Hepatocyte (in vitro differentiated cells): ENCODE measurements around the gene KRT85. TPM values are rescaled to one million over a fixed set of nuclear protein-coding genes. Genes with fewer than 3 reads are reported as not detected.

Experiments used
- DNase-seq: peaks from one replicate; pipeline ENCODE4 v3.0.0-alpha.2; 2016; ENCODE audit warnings: low spot score
- H2AFZ ChIP-seq: fragments of 200-600 bp; sonication (generic); 2 replicates; pipeline ENCODE4 v1.6.0; 2016; ENCODE audit warnings: antibody characterized with exemption, mild to moderate bottlenecking
- H3K27ac ChIP-seq: fragments of 200-600 bp; sonication (generic); 2 replicates; pipeline ENCODE4 v1.5.1; 2016; ENCODE audit warnings: mild to moderate bottlenecking
- H3K27me3 ChIP-seq: fragments of 200-600 bp; sonication (generic); 2 replicates; pipeline ENCODE4 v1.6.1; 2016
- H3K36me3 ChIP-seq: fragments of 200-600 bp; sonication (generic); replicated peaks from 2 replicates; pipeline ENCODE4 v1.5.1; 2016; ENCODE audit warnings: low read depth; ENCODE audit not compliant: insufficient read depth
- H3K4me1 ChIP-seq: fragments of 200-600 bp; sonication (generic); 2 replicates; pipeline ENCODE4 v1.5.1; 2016; ENCODE audit warnings: mild to moderate bottlenecking, moderate library complexity; ENCODE audit not compliant: insufficient read depth
- H3K4me2 ChIP-seq: fragments of 200-600 bp; sonication (generic); 2 replicates; pipeline ENCODE4 v1.6.0; 2016
- H3K4me3 ChIP-seq: fragments of 200-600 bp; sonication (generic); 2 replicates; pipeline ENCODE4 v1.5.1; 2016; ENCODE audit warnings: mild to moderate bottlenecking
- H3K79me2 ChIP-seq: fragments of 200-600 bp; sonication (generic); 2 replicates; pipeline ENCODE4 v1.6.0; 2017; ENCODE audit warnings: mild to moderate bottlenecking
- H3K9me2 ChIP-seq: fragments of 200-600 bp; sonication (generic); replicated peaks from 2 replicates; pipeline ENCODE4 v1.6.0; 2017; ENCODE audit warnings: mild to moderate bottlenecking; ENCODE audit not compliant: insufficient read depth
- H3K9me3 ChIP-seq: fragments of 200-600 bp; sonication (generic); 2 replicates; pipeline ENCODE4 v1.5.1; 2016; ENCODE audit warnings: low read depth, mild to moderate bottlenecking
- H4K20me1 ChIP-seq: fragments of 200-600 bp; sonication (generic); 2 replicates; pipeline ENCODE4 v1.6.0; 2016; ENCODE audit warnings: mild to moderate bottlenecking; ENCODE audit not compliant: insufficient read depth, poor library complexity, severe bottlenecking
- EZH2 ChIP-seq: fragments of 200-600 bp; sonication (generic); IDR thresholded peaks from 2 replicates; pipeline ENCODE4 v1.6.1; 2016; ENCODE audit warnings: antibody characterized with exemption, mild to moderate bottlenecking, borderline replicate concordance
- EZH2phosphoT487 ChIP-seq: fragments of 200-600 bp; sonication (generic); IDR thresholded peaks from one replicate; pipeline ENCODE4 v1.6.1; 2018; ENCODE audit warnings: antibody characterized with exemption, mild to moderate bottlenecking, low read depth, moderate library complexity; ENCODE audit not compliant: unreplicated experiment, severe bottlenecking
- WGBS: methylation state at CpG from one replicate; pipeline ENCODE4 v1.1.6; 2016; ENCODE audit warnings: low lambda C conversion rate; ENCODE audit errors: missing lambda C conversion rate; 5-methylcytosine and 5-hydroxymethylcytosine counted together
- polyA plus RNA-seq: library from polyadenylated mRNA; unstranded; fragments of >200 nt; fragmentation: Nextera tagmentation; extraction: Ambion mirVana; gene quantifications from 2 replicates; pipeline ENCODE4 v1.2.1, GENCODE V29; 2016
- total RNA-seq: library from RNA; depleted of rRNA; stranded (reverse); fragments of >200 nt; gene quantifications from 2 replicates; pipeline ENCODE4 v1.2.3, GENCODE V29; 2014
- TF ChIP-seq, protein P1 (sequence below): fragments of 200-600 bp; sonication (generic); IDR thresholded peaks from 2 replicates; pipeline ENCODE4 v1.5.1; 2016; ENCODE audit warnings: antibody characterized with exemption, mild to moderate bottlenecking; ENCODE audit not compliant: poor library complexity

The KRT85 gene
- total and polyA plus RNA-seq, 2 experiments from 2014 or later, result not detected

- Histone ChIP-seq H3K27me3 (peaks cover 4% of the 10 kb centered on the region), H3K9me3 (no peaks in the 10 kb centered on the region)
- 76% methylated on average over 4 of the region's 4 CpGs for WGBS
Observed at GRCh38 chr12:52321418-52321817, 45.9 kb downstream of the KRT85 start.

DNA sequence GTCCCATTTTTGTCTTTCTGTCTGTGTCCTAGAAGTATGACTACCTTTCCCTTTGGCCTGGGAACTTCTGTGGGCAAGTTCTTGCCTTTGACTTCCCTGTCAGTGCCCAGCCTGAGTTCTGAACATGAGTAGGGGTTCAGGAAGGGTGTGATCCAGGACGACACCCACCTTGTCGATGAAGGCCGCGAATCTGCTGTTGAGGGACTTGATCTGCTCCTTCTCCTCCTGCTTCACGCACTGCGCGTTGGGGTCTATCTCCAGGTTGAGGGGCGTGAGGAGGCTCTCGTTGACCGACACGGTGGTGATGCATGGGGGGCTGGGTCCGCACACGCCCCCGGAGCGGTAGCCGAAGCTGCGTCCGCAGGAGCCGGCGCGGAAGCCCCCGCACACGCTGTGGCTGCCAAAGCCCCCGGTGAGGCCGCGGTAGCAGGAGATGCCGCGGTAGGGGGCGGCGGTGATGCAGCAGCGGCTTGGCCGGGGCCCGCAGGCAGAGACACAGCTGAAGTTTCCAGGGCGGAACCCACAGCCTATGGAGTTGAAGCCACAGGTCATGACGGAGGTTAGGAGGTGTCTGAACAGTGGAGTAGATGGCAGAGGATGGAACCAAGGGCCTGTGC lies 46.4 kb downstream of the KRT85 start, which contains the start of gene KRT83:
Gene KRT83, minus strand, starts transcription at position 615 of the 617 bp plus-strand sequence. Its CDS starts 63 bp downstream, at position 552.
- TF ChIP-seq EZH2phosphoT487, result no peak
- TF ChIP-seq, protein P1, sequence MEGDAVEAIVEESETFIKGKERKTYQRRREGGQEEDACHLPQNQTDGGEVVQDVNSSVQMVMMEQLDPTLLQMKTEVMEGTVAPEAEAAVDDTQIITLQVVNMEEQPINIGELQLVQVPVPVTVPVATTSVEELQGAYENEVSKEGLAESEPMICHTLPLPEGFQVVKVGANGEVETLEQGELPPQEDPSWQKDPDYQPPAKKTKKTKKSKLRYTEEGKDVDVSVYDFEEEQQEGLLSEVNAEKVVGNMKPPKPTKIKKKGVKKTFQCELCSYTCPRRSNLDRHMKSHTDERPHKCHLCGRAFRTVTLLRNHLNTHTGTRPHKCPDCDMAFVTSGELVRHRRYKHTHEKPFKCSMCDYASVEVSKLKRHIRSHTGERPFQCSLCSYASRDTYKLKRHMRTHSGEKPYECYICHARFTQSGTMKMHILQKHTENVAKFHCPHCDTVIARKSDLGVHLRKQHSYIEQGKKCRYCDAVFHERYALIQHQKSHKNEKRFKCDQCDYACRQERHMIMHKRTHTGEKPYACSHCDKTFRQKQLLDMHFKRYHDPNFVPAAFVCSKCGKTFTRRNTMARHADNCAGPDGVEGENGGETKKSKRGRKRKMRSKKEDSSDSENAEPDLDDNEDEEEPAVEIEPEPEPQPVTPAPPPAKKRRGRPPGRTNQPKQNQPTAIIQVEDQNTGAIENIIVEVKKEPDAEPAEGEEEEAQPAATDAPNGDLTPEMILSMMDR, result no peak
- TF ChIP-seq EZH2, result no peak
- H3K27me3 ChIP-seq, result peaks cover 4% of the 10 kb centered on the region
- H3K36me3 ChIP-seq, result no peaks in the 10 kb centered on the region
- H3K27ac ChIP-seq, result no peak within 1 kb of the TSS
- WGBS, result 95% methylated on average over 29 of the region's 35 CpGs
- H3K4me2 ChIP-seq, result no peak within 1 kb of the TSS
- no peaks in the 10 kb centered on the region for H3K4me1 ChIP-seq
- H3K79me2 ChIP-seq, result no peaks in the 10 kb centered on the region
- H3K4me3 ChIP-seq, result no peak within 1 kb of the TSS
- no peaks in the 10 kb centered on the region for H3K9me2 ChIP-seq
- H4K20me1 ChIP-seq, result no peaks in the 10 kb centered on the region
- no peaks in the 10 kb centered on the region for H3K9me3 ChIP-seq
- no peak within 1 kb of the TSS for H2AFZ ChIP-seq
- no peak for DNase-seq

More at GRCh38 chr12:52321418-52321817, 45.9 kb downstream of the KRT85 start:
- H2AFZ ChIP-seq, result no peak overlapping the region
- no peak for TF ChIP-seq EZH2phosphoT487
- TF ChIP-seq EZH2, result no peak
- TF ChIP-seq, protein P1, result no peak
- H4K20me1 ChIP-seq, result no peaks in the 10 kb centered on the region
- no peak for DNase-seq
- no peaks in the 10 kb centered on the region for H3K9me2 ChIP-seq
- no peak overlapping the region for H3K4me2 ChIP-seq
- no peaks in the 10 kb centered on the region for H3K36me3 ChIP-seq
- H3K4me3 ChIP-seq, result no peak overlapping the region
- no peaks in the 10 kb centered on the region for H3K79me2 ChIP-seq
- H3K27ac ChIP-seq, result no peak overlapping the region
- H3K4me1 ChIP-seq, result no peaks in the 10 kb centered on the region

DNA sequence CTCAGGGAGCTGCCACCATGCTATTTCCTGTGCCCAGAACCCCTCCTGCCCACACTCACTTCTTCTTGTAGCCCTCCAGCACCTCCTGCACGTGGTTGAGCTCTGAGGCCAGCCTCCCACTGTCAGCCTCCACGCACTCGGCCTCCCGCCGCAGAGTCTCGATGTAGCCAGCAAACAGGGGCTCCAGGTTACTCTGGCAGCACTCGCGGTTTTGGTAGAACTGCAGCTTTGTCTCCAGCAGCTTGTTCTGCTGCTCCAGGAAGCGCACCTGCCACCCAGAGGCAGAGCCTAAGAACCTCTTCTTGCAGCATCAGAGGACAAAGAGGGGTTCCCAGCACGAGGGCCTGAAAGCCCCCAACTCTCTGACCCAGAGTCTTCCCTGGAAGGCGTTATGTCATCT lies 48.2 kb downstream of the KRT85 start:
- Histone ChIP-seq H3K4me1 (no peaks in the 10 kb centered on the region), H4K20me1 (no peaks in the 10 kb centered on the region), H3K36me3 (no peaks in the 10 kb centered on the region), H2AFZ (no peak overlapping the region), H3K4me2 (no peak overlapping the region), H3K27me3 (peaks cover 4% of the 10 kb centered on the region), H3K9me3 (no peaks in the 10 kb centered on the region), H3K27ac (no peak overlapping the region), H3K9me2 (no peaks in the 10 kb centered on the region), H3K79me2 (no peaks in the 10 kb centered on the region), H3K4me3 (no peak overlapping the region)
- DNase-seq, result no peak
- TF ChIP-seq, protein P1, result peak; percentile 13
- TF ChIP-seq EZH2phosphoT487, result no peak
- 78% methylated on average over 11 of the region's 11 CpGs for WGBS
